SU-DHL-6 (cell line): Measurements from ENCODE around the gene ZNF490.

Experiments used
- CTCF ChIP-seq: fragments of 200-600 bp; sonication (generic); IDR thresholded peaks from one replicate; pipeline ENCODE4 v1.5.1; 2017; ENCODE audit warnings: antibody characterized with exemption, mild to moderate bottlenecking, low read length, moderate library complexity; ENCODE audit not compliant: insufficient read depth, poor library complexity, severe bottlenecking
- EZH2phosphoT487 ChIP-seq: fragments of 200-600 bp; sonication (generic), shearing (Covaris generic); conservative IDR thresholded peaks from 2 replicates; pipeline ENCODE4 v1.6.1; 2018; ENCODE audit warnings: mild to moderate bottlenecking, antibody characterized with exemption, low read length, moderate library complexity, mixed read lengths

GRCh38 chr19:12564016-12564664 lies 46.5 kb downstream of the ZNF490 start:
- TF ChIP-seq CTCF (peak; percentile 94), EZH2phosphoT487 (no peak)
